ENCODE measurements around the gene TRIM61.
"Not testable (repeated sequence)": the region's sequence is repeated elsewhere in the genome, so short reads cannot be mapped to it uniquely, and the experiment has no call there.

Gene TRIM61

DNA sequence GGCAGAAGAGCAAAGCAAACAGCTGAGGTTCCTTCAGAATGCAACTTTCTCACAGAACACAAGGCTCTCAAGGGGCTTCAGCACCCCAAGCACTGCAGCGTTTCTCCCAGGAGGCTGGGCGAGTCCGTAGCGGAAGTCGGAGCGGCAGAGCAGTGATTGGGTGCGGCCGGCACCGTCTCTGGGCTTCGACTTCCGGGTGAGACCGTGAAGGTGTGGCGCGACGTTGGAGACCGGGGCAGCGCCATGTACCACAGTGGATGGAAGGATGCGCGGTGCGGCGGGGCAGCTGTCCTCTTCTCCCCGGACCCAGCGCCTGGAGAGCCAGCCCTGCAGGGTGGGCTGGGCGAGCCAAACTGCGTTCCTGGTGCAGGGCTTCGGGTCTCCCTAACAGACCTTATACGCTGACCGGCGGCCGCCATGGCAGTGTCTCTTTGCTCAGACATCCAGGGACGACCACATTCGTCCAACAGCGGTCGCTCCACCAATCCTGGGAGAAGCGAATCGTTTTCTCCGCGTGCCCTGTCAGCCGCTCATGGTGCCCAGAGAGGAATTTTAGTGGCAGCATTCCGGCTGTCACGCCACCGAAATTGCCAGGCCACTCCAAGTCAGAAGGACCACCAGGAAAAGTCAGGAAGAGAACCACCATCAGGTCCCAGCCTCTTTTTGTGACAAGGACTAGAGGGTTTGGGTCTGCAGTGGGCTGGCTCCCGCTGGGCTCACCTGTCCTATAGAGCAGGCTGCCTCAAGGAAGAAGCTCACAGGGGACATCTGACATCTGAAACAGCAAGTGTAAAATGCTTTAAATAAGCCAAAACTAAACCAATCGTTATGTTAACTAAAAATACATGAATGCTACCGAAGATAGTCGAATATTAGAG lies 20.5 kb downstream of the TRIM61 start:
- DNase-seq, result peak; percentile 38 to 90 (median 52)

DNA sequence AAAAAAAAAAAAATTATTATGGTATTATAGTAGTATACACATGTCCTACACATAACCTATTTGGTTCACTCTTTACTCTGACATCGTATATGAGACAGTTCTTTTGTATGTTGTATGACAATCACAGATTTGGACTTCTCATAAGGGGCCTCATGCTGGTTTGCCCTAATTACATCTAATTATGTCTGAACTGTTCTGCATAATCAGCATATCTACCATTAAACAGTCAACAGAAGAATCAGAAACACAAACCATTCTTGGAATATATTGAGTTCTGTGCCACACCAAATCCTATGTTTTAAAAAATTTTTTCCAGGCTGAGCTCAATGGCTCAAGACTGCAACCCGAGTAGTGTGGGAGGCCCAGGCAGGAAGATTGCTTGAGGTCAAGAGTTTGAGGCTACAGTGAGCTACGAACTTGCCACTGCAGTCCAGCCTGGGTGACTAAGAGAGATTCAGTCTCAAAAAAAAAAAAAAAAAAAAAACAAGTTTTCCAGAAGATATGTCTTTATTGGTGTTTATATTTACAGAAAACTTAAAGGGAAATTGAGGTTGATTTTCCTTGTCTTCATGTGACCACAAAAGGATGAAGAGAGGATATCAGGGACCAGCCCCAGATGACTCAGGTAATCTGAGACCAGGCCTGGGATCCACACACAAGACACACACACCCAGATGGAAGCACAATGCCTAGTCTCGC lies 22.2 kb downstream of the TRIM61 start:
- DNase-seq, result no peak

DNA sequence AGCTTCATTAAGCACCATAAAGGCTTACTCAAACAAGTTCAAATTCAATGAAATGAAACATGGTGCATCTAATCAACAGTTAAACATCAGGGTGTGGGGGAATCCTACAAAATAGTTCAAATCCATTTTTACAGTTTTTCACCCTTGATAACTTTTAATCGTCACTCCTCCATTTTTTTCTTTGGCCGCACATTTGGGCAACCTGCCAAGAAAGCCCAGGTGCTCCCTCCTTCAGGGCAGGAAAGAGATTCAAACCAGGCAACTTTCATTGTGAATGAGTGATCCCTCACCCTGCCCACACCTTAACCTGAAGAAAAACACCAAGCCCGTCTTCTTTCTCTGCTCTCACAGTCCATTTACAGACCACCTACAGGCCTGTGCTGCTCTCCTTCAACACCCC lies 24.9 kb downstream of the TRIM61 start:
- DNase-seq, result no peak

DNA sequence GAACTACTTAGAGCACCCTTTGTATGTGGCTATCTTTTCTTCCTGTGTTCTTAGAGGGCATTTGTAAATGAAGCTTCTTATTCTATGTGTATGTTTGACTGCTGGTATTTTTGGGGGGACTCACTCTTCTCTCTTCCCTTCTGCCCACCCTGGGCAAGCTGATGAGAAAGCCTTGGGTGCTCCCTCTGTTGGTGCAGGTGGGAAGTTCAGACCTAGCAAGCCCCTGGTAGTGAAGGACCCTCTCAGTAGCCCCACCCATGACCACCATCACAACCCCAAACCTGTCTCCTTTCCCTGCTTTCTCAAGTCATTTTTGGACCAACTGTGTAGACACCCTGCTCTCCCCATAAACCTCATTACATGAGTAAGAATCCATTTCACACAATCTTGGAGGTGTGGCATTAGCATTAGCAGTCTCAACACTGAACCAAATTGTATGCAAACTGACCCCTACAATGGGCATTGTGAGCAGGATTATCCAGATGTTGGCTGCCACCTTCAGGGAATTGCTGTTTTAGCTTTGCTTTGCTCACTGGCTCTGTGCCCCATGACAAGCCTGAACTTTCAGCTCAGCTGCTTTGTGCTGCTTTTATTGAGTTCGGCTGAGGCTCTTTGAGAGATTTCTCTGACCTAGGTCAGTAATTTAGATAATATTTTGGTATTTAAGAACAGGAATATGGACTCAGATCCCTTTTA lies 27.9 kb downstream of the TRIM61 start:
- no peak for DNase-seq

DNA sequence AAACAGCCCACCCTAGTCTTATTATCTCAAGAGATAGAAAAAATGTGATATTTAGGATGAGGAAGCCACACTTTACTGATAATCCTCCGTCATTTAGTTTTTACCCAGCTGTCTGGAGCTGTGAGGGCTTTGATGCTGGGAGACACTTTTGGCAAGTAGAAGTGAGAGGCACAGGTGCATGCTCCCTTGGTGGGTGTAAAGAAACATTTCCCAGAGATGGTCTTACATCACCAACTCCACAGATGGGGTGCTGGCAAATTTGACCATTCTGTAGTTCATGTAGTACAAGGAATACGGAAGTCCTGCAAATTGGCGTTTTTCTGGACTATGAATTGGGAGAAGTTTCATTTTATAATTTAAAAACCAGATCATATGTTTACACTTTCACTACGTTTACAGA lies 28.5 kb downstream of the TRIM61 start:
- DNase-seq, result no peak

DNA sequence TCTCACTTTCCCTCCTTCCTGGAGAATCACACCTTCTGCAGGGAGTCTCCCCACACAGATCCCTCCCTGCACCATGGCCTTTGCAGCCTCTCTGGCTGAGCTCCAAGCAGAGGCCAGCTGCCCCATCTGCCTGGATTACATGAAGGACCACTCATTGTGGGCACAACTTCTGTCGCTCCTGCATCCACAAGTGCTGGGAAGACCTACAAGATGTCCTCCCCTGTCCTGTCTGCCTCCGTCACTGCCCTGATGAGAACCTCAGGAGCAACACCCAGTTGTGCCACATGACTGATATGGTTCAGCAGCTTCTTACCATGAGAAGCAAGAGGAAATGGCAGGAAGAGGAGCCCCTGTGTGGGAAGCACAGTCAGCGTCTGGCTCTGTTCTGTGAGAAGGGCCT lies 29.5 kb downstream of the TRIM61 start:
- DNase-seq, result not testable (repeated sequence)

DNA sequence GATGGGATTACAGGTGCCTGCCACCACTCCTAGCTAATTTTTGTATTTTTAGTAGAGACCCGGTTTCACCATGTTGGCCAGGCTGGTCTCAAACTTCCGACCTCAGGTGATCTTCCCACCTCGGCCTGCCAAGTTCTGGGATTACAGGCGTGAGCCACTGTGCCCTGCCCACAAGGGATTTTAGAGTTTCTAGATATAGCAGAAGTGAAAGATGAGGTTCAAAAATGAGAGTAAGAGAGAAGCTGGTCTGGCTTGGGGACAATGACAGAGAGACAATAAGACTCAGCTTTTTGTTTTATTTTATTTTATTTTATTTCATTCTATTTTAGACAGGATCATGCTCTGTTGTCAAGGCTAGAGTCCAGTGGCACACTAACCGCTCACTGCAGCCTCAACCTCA lies 30.6 kb downstream of the TRIM61 start:
- no peak for DNase-seq

DNA sequence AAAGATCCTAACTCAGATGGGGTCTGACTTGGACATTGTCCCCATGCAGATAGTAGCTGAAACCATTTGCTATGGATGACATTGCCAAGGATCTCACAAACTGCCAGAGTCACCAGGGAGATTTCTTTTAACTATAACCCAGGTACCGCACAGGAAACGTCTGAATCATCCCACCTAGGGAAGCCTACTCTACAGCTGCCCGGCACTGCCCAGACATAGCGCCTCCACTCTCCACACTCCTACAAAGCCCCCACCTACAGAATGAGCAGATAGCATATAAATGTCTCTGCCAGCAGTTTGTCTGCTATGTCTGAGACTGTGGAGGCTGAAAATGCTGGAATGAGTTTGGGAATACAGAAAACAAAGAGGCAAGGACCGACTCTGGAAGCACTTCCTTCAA lies 32.3 kb downstream of the TRIM61 start:
- no peak for DNase-seq

DNA sequence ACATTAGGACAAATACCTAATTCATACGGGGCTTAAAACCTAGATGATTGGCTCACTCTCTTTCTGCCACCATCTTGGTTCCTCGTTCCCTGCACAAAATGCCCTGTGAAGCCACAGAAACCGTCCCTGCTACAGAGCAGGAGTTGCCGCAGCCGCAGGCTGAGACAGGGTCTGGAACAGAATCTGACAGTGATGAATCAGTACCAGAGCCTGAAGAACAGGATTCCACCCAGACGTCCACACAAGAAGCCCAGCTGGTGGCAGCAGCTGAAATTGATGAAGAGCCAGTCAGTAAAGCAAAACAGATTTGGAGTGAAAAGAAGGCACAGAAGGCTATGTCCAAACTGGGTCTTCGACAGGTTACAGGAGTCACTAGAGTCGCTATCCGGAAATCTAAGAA lies 34.3 kb downstream of the TRIM61 start:
- DNase-seq, result no peak

DNA sequence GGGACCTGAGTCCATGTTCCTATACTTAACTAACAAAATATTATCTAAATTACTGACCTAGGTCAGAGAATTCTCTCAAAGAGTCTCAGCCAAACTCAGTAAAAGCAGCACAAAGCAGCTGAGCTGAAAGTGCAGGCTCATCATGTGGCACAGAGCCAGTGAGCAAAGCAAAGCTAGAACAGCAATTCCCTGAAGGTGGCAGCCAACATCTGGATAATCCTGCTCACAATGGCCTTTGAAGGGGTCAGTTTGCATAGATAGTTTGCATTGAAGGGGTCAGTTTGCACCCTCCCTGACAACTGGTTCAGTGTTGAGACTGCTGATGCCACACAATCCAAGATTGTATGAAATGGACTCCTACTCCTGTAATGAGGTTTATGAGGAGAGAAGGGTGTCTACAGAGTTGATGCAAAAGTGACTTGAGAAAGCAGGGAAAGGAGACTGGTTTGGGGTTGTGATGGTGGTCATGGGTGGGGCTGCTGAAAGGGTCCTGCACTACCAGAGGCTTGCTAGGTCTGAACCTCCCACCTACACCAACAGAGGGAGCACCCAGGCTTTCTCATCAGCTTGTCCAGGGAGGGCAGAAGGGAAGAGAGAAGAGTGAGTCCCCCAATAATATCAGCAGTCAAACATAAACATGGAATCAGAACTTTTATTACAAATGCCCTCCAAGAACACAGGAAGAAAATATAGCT lies 39.7 kb downstream of the TRIM61 start:
- no peak for DNase-seq

DNA sequence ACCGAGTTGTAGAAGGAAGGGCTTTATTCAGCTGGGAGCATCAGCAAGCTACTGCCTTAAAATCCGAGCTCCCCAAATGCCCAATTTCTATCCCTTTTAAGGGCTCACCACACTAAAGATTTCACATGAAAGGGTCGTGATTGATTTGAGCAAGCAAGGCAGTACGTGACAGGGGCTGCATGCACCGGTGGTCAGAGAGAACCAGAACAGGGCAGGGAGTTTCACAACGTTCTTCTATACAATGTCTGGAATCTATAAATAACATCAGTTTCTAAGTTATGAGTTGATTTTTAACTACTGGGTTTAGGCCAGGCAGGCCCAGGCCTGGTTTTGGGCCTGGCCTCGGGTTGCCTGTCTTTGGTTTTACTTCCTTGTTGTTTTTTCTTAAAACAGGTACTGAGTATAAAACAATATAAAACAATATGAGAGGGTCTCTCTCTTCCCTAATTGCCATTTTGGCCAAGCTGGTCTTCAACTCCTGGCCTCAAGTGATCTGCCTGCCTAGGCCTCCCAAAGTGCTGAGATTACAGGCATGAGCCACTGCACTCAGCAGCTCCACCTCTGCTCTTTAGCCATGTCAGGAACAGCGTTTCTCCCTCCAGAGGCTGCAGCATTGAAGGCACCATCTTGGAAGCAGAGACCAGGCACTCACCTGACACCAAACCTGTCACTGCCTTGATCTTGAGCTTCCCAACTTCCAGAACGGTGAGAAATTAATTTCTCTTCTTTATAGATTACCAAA lies 41.4 kb downstream of the TRIM61 start:
- DNase-seq, result not testable (repeated sequence)

DNA sequence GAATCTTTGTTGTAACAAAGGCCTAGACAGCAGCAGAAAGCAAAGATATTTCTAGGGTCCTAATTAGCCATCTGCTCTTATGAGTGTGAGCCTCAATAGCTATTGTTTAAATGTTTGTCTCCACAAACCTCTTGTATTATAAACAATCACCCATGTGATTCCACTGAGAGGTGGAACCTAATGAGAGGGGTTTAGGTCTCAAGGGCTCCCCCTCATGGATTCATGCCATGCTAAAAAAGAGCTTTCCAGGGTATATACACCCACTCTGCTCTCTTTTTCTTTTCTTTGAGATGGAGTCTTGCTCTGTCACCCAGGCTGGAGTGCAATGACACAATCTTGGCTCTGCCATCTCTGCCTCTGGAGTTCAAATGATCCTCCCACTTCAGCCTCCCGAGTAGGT lies 42.1 kb downstream of the TRIM61 start:
- DNase-seq, result no peak

DNA sequence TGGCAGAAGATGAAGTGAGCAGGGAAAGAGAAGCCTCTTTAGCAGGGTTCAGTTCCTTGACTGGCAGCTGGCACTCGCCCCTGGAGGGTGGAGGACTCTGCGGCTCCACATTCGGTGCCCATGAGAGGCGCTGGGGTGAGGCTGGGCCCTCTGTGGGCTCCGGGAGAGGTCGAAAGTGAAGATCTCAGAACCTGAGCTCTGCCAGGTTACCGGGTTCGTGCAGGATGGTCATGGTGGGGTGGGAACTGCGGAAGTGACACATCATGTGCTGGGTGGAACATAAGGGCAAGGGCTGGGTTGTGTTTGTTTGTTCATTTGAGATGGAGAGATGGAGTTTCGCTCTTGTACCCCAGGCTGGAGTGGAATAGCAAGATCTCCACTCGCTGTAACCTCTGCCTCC lies 44.2 kb downstream of the TRIM61 start:
- no peak for DNase-seq

DNA sequence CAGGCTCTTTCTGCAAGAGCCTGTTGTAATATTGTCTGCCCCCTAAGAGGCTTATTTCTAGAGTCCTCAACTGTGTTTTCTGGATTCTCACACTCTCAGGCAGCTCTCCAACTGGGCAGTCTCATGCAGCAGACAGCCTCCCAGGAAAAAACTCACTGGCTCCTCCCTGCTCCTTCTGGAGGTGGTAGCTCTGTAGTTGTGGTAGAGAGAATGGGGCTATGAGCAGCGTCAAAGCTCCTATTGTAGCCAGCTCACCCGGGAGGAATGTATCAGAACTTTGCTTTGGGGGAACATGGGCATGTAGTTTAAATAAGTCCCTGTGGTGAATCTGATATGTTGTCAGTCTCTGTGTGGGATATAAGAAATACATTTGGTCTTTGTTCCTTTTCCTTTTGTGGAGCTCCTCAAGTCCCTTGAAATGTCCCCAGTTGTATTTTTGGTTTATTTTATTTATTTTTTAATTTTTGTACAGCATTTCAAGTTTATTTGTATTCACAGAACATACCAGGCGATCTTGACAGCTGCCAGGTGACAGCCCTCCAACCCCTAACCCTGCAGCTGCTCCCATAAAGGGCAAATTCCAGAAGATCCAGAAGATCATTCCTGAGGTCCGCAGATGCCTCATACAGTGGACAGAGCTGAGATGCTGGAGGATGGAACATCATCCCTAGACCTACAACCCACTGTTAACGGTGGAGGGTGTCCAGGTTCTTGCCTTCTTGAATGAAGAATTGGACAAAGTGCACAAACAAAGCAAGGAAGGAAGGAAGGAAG lies 45.7 kb downstream of the TRIM61 start:
- no peak for DNase-seq

DNA sequence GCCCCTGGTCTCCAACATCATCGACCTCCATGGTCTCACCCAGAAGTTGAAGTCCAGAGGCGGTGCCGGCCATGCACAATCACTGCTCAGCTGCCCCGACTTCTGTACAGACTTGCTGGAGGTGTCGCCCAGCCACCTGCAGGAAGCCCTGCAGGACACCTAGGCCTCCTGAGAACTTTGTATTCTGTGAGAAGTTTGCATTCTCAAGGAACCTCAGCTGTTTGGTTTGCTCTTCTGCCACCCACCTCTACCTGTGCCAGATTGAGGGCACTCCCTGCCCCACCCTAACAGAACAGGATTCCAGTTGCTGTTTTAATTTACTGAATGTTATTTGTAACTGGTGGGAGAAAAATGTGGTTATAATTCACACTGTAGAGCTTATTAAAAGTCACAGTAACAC lies 46.8 kb downstream of the TRIM61 start:
- no peak for DNase-seq

DNA sequence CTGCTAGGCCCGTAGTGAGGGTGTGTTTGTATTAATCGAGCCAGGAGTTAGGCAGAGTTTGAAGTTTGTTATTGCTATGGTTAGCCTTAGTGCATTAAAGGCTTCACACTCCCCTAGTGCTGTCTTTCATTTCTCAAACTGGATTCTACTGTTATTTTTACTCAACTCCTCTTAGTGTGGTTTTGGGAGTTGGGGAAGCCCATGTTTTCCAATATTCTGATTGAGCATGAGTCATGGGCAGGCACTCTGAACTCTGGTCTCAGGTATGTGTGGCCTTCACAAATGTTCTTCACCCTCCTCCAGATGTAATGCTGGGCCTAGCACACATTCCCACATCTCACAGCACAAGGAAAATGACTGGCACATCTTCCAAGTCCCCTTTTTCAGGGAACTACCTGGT lies 50.4 kb downstream of the TRIM61 start:
- DNase-seq, result not testable (repeated sequence)

DNA sequence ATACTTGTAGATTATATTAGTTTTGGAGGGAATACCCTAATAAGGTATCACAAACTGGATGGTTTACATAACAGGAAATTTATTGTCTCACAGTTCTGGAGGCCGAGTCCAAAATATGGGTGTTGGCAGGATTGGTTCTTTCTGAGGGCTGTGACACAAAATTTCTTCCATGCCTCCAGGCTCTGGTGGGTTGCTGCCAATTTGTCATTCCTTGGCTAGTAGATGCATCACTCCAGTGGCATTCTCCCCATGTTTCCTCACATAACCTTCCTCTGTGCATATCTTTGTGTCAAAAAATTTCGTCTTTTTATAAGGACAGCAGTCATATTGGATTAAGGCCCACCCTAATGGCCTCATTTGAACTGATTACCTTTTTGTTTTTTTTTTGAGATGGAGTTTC lies 51.2 kb downstream of the TRIM61 start:
- DNase-seq, result no peak

DNA sequence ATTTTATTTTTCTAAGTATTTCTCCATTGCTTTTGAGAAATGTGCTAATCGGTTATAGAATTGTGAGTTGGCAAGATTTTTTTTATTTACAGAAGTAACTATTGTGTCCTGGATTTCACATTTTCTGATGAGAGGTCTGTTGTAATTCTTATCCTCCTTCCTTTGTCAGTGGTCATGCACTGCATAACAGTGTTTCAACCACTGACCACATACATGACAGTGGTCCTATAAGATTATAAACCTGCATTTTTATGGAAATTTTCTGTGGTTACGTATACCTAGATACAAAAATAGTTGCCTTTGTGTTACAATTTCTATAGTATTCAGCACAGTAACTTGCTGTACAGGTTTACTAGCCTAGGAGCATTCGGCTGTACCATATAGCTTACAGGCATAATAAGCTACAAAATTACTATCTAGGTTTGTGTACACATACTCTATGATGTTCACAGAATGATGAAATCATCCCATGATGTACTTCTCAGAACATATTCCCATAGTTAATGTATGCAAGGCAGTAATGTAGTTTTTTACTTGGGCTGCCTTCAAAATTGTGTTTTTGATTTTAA lies 52.7 kb downstream of the TRIM61 start:
- no peak for DNase-seq

DNA sequence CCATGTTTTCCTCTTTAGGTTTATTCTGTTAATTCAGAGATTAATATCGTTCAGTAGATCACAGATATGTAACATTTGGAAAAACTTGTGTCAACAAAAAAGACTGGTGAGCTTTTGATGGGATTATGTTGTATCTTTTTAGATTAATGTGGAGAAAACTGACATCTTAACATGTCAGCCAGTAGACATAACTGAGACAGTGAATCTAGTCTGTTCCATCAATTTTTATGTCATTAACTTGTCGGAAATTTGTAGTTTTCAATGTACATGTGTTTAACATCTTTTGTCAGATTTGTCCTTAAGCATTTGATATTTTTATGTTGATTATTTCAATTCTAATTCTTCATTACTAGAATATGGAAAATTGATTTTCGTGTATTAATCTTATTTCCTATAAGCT lies 58.5 kb downstream of the TRIM61 start:
- no peak for DNase-seq

Measured in T-helper 1 cell (primary cell).